ENCODE results near the gene HCST.

- TF ChIP-seq CTCF (IDR thresholded peaks at IDR 0.05) = no peak
- no peak for TF ChIP-seq POLR2A (IDR thresholded peaks at IDR 0.05)
- TF ChIP-seq POLR2AphosphoS5 (IDR thresholded peaks at IDR 0.05) = no peak
- TF ChIP-seq EP300 (IDR thresholded peaks at IDR 0.05) = no peak
Measured at GRCh38 chr19:35870798-35871197, 31.5 kb upstream of the HCST start.

All from sigmoid colon (tissue), 4 donors.